Measurements from ENCODE around the gene NPL. TPM values are rescaled to one million over a fixed set of nuclear protein-coding genes. Genes with fewer than 3 reads are reported as not detected.

NPL gene
- total RNA-seq, 2 experiments from 2014 or later, result 4.5 to 4.9 TPM

- DNase-seq (peak; percentile 12), ATAC-seq (no peak)
- intact Hi-C loops (cut with micrococcal nuclease), result no loop called here
- Mint-ChIP-seq H3K9me3 (no peaks in the 10 kb centered on the region), H3K4me1 (ENCODE audit: low read depth) (peaks cover 19% of the 10 kb centered on the region), H3K4me3 (no peak overlapping the region), H3K36me3 (ENCODE audit: low read depth) (peaks cover 81% of the 10 kb centered on the region), H3K27me3 (no peaks in the 10 kb centered on the region), H3K27ac (peak overlapping the region; percentile 55)
- ChIA-PET CTCF (no interaction called here), POLR2A (interaction anchor here (0.8 to 1.2 kb wide), 2 partner anchors 12 to 28 kb away, joined by 3 to 4 read pairs; no protein-coding TSS in a partner anchor)
- TF ChIP-seq, protein P1, sequence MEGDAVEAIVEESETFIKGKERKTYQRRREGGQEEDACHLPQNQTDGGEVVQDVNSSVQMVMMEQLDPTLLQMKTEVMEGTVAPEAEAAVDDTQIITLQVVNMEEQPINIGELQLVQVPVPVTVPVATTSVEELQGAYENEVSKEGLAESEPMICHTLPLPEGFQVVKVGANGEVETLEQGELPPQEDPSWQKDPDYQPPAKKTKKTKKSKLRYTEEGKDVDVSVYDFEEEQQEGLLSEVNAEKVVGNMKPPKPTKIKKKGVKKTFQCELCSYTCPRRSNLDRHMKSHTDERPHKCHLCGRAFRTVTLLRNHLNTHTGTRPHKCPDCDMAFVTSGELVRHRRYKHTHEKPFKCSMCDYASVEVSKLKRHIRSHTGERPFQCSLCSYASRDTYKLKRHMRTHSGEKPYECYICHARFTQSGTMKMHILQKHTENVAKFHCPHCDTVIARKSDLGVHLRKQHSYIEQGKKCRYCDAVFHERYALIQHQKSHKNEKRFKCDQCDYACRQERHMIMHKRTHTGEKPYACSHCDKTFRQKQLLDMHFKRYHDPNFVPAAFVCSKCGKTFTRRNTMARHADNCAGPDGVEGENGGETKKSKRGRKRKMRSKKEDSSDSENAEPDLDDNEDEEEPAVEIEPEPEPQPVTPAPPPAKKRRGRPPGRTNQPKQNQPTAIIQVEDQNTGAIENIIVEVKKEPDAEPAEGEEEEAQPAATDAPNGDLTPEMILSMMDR (IDR thresholded peaks at IDR 0.05), result no peak
These were observed 79.7 kb downstream of the NPL start for GRCh38 chr1:182869241-182869666.

GRCh38 chr1:182872881-182873280 lies 83.3 kb downstream of the NPL start:
- Mint-ChIP-seq H3K27me3 (no peaks in the 10 kb centered on the region), H3K27ac (peak overlapping the region; percentile 62), H3K36me3 (ENCODE audit: low read depth) (peaks cover 82% of the 10 kb centered on the region), H3K9me3 (no peaks in the 10 kb centered on the region), H3K4me3 (no peak overlapping the region), H3K4me1 (ENCODE audit: low read depth) (peaks cover 28% of the 10 kb centered on the region)
- ATAC-seq (no peak), DNase-seq (no peak)
- intact Hi-C loops (cut with micrococcal nuclease), result no loop called here
- ChIA-PET CTCF (no interaction called here), POLR2A (interaction anchor here (0.9 to 1.6 kb wide), 4 partner anchors 16 to 33 kb away, joined by 3 to 5 read pairs (median 4); no protein-coding TSS in a partner anchor)
- TF ChIP-seq, protein P1 (IDR thresholded peaks at IDR 0.05), result no peak

DNA sequence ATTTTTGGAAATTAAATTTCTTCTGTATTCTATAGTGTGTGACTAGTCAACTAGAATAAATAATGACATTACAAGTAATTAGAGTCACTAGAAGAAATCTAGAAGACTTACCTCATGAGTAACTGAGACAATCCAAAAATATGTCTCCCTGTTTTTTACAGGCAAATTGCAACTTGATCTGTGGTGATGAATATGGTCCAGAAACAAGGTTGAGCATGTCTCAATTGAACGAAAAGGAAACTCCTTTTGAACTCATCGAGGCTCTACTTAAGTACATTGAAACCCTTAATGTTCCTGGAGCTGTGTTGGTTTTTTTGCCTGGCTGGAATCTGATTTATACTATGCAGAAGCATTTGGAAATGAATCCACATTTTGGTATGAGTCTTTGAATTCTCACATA lies 86.3 kb downstream of the NPL start:
- no peak for ATAC-seq
- Mint-ChIP-seq H3K27ac (peak overlapping the region; percentile 9), H3K9me3 (no peaks in the 10 kb centered on the region), H3K27me3 (no peaks in the 10 kb centered on the region), H3K36me3 (ENCODE audit: low read depth) (peaks cover 86% of the 10 kb centered on the region), H3K4me1 (ENCODE audit: low read depth) (peaks cover 30% of the 10 kb centered on the region), H3K4me3 (no peak overlapping the region)
- TF ChIP-seq, protein P1 (IDR thresholded peaks at IDR 0.05), result no peak
- POLR2A ChIA-PET, result interaction anchor here (0.6 kb wide), 1 partner anchor 9 kb away, joined by 3 read pairs; no protein-coding TSS in a partner anchor
- CTCF ChIA-PET, result interaction anchor here (1.2 to 1.5 kb wide), 2 partner anchors 10 to 22 kb away, joined by 3 read pairs; no protein-coding TSS in a partner anchor
- no peak for DNase-seq
- intact Hi-C loops (cut with micrococcal nuclease), result no loop called here

- H3K36me3 Mint-ChIP-seq (ENCODE audit: low read depth), result peaks cover 91% of the 10 kb centered on the region
- TF ChIP-seq, protein P1 (IDR thresholded peaks at IDR 0.05), result no peak
- no peak overlapping the region for H3K4me3 Mint-ChIP-seq
- POLR2A ChIA-PET, result interaction anchor here (1.1 kb wide), 1 partner anchor 11 kb away, joined by 3 read pairs; no protein-coding TSS in a partner anchor
- H3K27ac Mint-ChIP-seq, result peak overlapping the region; percentile 81
- ATAC-seq, result no peak
- CTCF ChIA-PET, result no interaction called here
- DNase-seq, result no peak
- peaks cover 27% of the 10 kb centered on the region for H3K4me1 Mint-ChIP-seq (ENCODE audit: low read depth)
- no peaks in the 10 kb centered on the region for H3K27me3 Mint-ChIP-seq
- no peaks in the 10 kb centered on the region for H3K9me3 Mint-ChIP-seq
- intact Hi-C loops (cut with micrococcal nuclease), result no loop called here
These were observed 87.8 kb downstream of the NPL start for GRCh38 chr1:182877331-182877730.

GRCh38 chr1:182877842-182878241 lies 88.3 kb downstream of the NPL start:
- H3K9me3 Mint-ChIP-seq, result no peaks in the 10 kb centered on the region
- H3K27me3 Mint-ChIP-seq, result no peaks in the 10 kb centered on the region
- ATAC-seq (peak; percentile 74), DNase-seq (peak; percentile 58)
- H3K4me1 Mint-ChIP-seq (ENCODE audit: low read depth), result peaks cover 26% of the 10 kb centered on the region
- ChIA-PET CTCF (no interaction called here), POLR2A (interaction anchor here (1.1 kb wide), 1 partner anchor 11 kb away, joined by 3 read pairs; no protein-coding TSS in a partner anchor)
- TF ChIP-seq, protein P1 (IDR thresholded peaks at IDR 0.05), result no peak
- no peak overlapping the region for H3K4me3 Mint-ChIP-seq
- intact Hi-C loops (cut with micrococcal nuclease), result no loop called here
- peak overlapping the region; percentile 81 for H3K27ac Mint-ChIP-seq
- H3K36me3 Mint-ChIP-seq (ENCODE audit: low read depth), result peaks cover 90% of the 10 kb centered on the region

Other genes with a start within 250 kb of the NPL start
- gene RNASEL, start 200.5 kb upstream of the NPL start, total RNA-seq, result 1 to 10 TPM; 3.7 TPM
- 10 to 100 TPM; 33.8 to 35.6 TPM for gene RGS16, start 185.4 kb upstream of the NPL start, total RNA-seq
- gene RGS8, start 105.2 kb upstream of the NPL start, total RNA-seq, result not detected
- 100 to 1,000 TPM; 213 to 228 TPM for gene DHX9, start 49.6 kb downstream of the NPL start, total RNA-seq
- not detected for gene SHCBP1L, start 163.4 kb downstream of the NPL start, total RNA-seq
- under 1 TPM; 0.22 to 0.23 TPM for gene LAMC1, start 233.6 kb downstream of the NPL start, total RNA-seq